ENCODE measurements around the gene LNP1. TPM values are rescaled to one million over a fixed set of nuclear protein-coding genes. Genes with fewer than 3 reads are reported as not detected.

Gene LNP1
- polyA plus RNA-seq, 4 donors: 1.8 to 2.5 TPM; not detected in 2

- H3K9me3 ChIP-seq (ENCODE audit: control insufficient read depth in 2 of 2, insufficient read depth in 1 of 2, low read depth in 1 of 2, low read length in 1 of 2): peaks cover 0 to 6% of the 10 kb centered on the region in 2 donors
- DNase-seq (no peak), FAIRE-seq (no peak)
- 86 to 89% (median 86%) methylated on average over 1 of the region's 1 CpG for WGBS, 3 donors
- H3K4me3 ChIP-seq (ENCODE audit: low read depth in 1 of 3, low read length in 3 of 3): no peak overlapping the region
- no peak overlapping the region for H3K27ac ChIP-seq (ENCODE audit: low read depth in 1 of 3, low read length in 2 of 3)
- no peaks in the 10 kb centered on the region for H3K4me1 ChIP-seq (ENCODE audit: control insufficient read depth in 3 of 3, insufficient read depth in 2 of 3, low read depth in 1 of 3, low read length in 2 of 3)
- no peaks in the 10 kb centered on the region for H3K27me3 ChIP-seq (ENCODE audit: control insufficient read depth in 3 of 3, insufficient read depth in 3 of 3, low read length in 3 of 3)
- no peaks in the 10 kb centered on the region for H3K36me3 ChIP-seq (ENCODE audit: control insufficient read depth in 3 of 3, insufficient read depth in 2 of 3, low read depth in 1 of 3, low read length in 3 of 3)
Measured at GRCh38 chr3:100448079-100448478, 46.7 kb downstream of the LNP1 start.

- Histone ChIP-seq H3K36me3 (ENCODE audit: control insufficient read depth in 3 of 3, insufficient read depth in 2 of 3, low read depth in 1 of 3, low read length in 3 of 3) (peaks cover 0 to 3% (median 0%) of the 10 kb centered on the region in 3 donors), H3K27me3 (ENCODE audit: control insufficient read depth in 3 of 3, insufficient read depth in 3 of 3, low read length in 3 of 3) (no peaks in the 10 kb centered on the region), H3K4me1 (ENCODE audit: control insufficient read depth in 3 of 3, insufficient read depth in 2 of 3, low read depth in 1 of 3, low read length in 2 of 3) (no peaks in the 10 kb centered on the region), H3K27ac (ENCODE audit: low read depth in 1 of 3, low read length in 2 of 3) (no peak overlapping the region), H3K9me3 (ENCODE audit: control insufficient read depth in 2 of 2, insufficient read depth in 1 of 2, low read depth in 1 of 2, low read length in 1 of 2) (peaks cover 0 to 6% of the 10 kb centered on the region in 2 donors), H3K4me3 (ENCODE audit: low read depth in 1 of 3, low read length in 3 of 3) (no peak overlapping the region)
- WGBS, 3 donors: 72 to 81% (median 75%) methylated on average over 2 of the region's 2 CpGs
- no peak for FAIRE-seq
- DNase-seq: no peak
Measured at GRCh38 chr3:100449214-100449613, 47.9 kb downstream of the LNP1 start.

- no peak for FAIRE-seq
- DNase-seq: peak in 1 of 2 donors; percentile 37
Measured at GRCh38 chr3:100454677-100455076, 53.3 kb downstream of the LNP1 start.

DNA sequence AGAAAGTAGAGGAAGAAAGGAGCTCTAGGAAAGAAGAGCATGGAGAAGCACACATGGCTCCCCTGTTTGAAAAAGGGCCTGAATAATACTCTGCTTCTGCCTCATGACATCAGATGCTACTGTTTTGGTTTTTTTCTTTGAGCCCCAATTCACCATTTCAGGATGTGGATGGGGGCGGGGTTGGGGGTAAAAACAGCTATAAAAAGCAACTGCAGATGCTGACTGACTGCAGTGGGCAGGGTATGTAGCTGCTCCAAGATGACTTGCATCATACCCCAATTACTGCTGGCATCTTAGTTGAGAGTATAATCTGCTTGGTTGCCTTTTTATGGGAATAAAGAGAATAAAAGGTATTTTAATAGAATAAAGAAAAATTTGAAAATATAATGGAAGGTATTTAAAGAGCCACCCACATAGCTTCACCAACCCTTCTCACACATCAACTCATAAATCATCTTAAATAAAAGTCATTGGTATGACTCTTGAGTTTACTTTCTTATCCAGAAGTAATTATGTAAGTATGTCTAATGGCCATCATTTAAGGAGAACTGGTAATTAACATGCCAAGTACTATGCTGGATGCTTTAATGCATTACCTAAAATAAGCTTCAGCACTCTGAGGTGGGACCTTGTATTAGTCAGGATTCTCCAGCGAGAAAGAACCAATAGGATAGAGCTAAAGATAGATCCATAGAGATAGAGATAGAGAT is 54.7 kb downstream of the LNP1 start:
- Histone ChIP-seq H3K27ac (ENCODE audit: low read depth in 1 of 3, low read length in 2 of 3) (no peak overlapping the region), H3K36me3 (ENCODE audit: control insufficient read depth in 3 of 3, insufficient read depth in 2 of 3, low read depth in 1 of 3, low read length in 3 of 3) (peaks cover 0 to 3% (median 0%) of the 10 kb centered on the region in 3 donors), H3K9me3 (ENCODE audit: control insufficient read depth in 2 of 2, insufficient read depth in 1 of 2, low read depth in 1 of 2, low read length in 1 of 2) (no peaks in the 10 kb centered on the region), H3K4me3 (ENCODE audit: low read depth in 1 of 3, low read length in 3 of 3) (no peak overlapping the region), H3K4me1 (ENCODE audit: control insufficient read depth in 3 of 3, insufficient read depth in 2 of 3, low read depth in 1 of 3, low read length in 2 of 3) (no peaks in the 10 kb centered on the region), H3K27me3 (ENCODE audit: control insufficient read depth in 3 of 3, insufficient read depth in 3 of 3, low read length in 3 of 3) (no peaks in the 10 kb centered on the region)
- FAIRE-seq (no peak), DNase-seq (no peak)
- 84 to 99% (median 90%) methylated on average over 2 of the region's 2 CpGs for WGBS, 3 donors

More at GRCh38 chr3:100454677-100455076, 53.3 kb downstream of the LNP1 start:
- no peak overlapping the region for H3K27ac ChIP-seq (ENCODE audit: low read depth in 1 of 3, low read length in 2 of 3)
- H3K9me3 ChIP-seq (ENCODE audit: control insufficient read depth in 2 of 2, insufficient read depth in 1 of 2, low read depth in 1 of 2, low read length in 1 of 2): no peaks in the 10 kb centered on the region
- peaks cover 0 to 3% (median 0%) of the 10 kb centered on the region in 3 donors for H3K36me3 ChIP-seq (ENCODE audit: control insufficient read depth in 3 of 3, insufficient read depth in 2 of 3, low read depth in 1 of 3, low read length in 3 of 3)
- H3K4me1 ChIP-seq (ENCODE audit: control insufficient read depth in 3 of 3, insufficient read depth in 2 of 3, low read depth in 1 of 3, low read length in 2 of 3): no peaks in the 10 kb centered on the region
- no peak overlapping the region for H3K4me3 ChIP-seq (ENCODE audit: low read depth in 1 of 3, low read length in 3 of 3)
- WGBS, 3 donors: 78 to 92% (median 88%) methylated on average over 4 of the region's 4 CpGs
- H3K27me3 ChIP-seq (ENCODE audit: control insufficient read depth in 3 of 3, insufficient read depth in 3 of 3, low read length in 3 of 3): no peaks in the 10 kb centered on the region

DNA sequence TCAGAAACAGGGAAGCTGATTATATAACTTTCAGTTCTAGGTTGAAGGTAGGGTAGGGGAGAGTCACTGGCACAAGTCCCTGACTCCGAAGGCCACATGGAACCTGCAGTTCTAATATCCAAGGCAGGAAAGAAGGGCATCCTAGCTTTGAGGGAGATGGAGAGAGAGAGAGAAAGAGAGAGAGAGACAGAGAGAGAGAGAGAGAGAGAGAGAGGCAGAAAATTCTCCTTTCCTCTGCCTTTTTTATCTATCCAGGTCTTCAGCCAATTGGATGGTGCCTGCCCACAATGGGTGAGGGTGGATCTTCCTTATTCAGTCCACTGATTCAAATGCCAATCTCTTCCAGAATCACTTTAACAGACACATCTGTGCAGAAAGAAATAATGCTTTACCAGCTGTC is 55.4 kb downstream of the LNP1 start:
- Histone ChIP-seq H3K4me1 (ENCODE audit: control insufficient read depth in 3 of 3, insufficient read depth in 2 of 3, low read depth in 1 of 3, low read length in 2 of 3) (no peaks in the 10 kb centered on the region), H3K9me3 (ENCODE audit: control insufficient read depth in 2 of 2, insufficient read depth in 1 of 2, low read depth in 1 of 2, low read length in 1 of 2) (no peaks in the 10 kb centered on the region), H3K27ac (ENCODE audit: low read depth in 1 of 3, low read length in 2 of 3) (no peak overlapping the region), H3K36me3 (ENCODE audit: control insufficient read depth in 3 of 3, insufficient read depth in 2 of 3, low read depth in 1 of 3, low read length in 3 of 3) (peaks cover 0 to 3% (median 0%) of the 10 kb centered on the region in 3 donors), H3K4me3 (ENCODE audit: low read depth in 1 of 3, low read length in 3 of 3) (no peak overlapping the region), H3K27me3 (ENCODE audit: control insufficient read depth in 3 of 3, insufficient read depth in 3 of 3, low read length in 3 of 3) (no peaks in the 10 kb centered on the region)
- FAIRE-seq (no peak), DNase-seq (no peak)
- 80 to 93% (median 83%) methylated on average over 1 of the region's 1 CpG for WGBS, 3 donors

DNA sequence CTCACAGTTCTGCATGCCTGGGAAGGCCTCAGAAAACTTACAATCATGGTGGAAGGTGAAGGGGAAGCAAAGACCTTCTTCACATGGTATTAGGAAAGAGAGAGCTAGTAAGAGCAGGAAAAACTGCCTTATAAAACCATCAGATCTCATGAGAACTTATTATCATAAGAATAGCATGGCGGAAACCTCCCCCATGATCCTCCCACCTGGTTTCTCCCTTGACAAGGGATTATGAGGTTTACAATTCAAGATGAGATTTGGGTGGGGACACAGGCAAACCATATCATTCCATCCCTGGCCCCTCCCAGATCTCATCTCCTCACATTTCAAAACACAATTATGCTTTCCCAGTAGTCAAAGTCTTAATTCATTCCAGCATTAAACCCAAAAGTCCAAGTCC is 56.5 kb downstream of the LNP1 start:
- Histone ChIP-seq H3K27ac (ENCODE audit: low read depth in 1 of 3, low read length in 2 of 3) (no peak overlapping the region), H3K27me3 (ENCODE audit: control insufficient read depth in 3 of 3, insufficient read depth in 3 of 3, low read length in 3 of 3) (no peaks in the 10 kb centered on the region), H3K9me3 (ENCODE audit: control insufficient read depth in 2 of 2, insufficient read depth in 1 of 2, low read depth in 1 of 2, low read length in 1 of 2) (no peaks in the 10 kb centered on the region), H3K36me3 (ENCODE audit: control insufficient read depth in 3 of 3, insufficient read depth in 2 of 3, low read depth in 1 of 3, low read length in 3 of 3) (peaks cover 0 to 3% (median 0%) of the 10 kb centered on the region in 3 donors), H3K4me1 (ENCODE audit: control insufficient read depth in 3 of 3, insufficient read depth in 2 of 3, low read depth in 1 of 3, low read length in 2 of 3) (no peaks in the 10 kb centered on the region), H3K4me3 (ENCODE audit: low read depth in 1 of 3, low read length in 3 of 3) (no peak overlapping the region)
- WGBS, 3 donors: 95 to 98% (median 95%) methylated on average over 1 of the region's 1 CpG
- FAIRE-seq: no peak
- DNase-seq: no peak

GRCh38 chr3:100458814-100459213 is 57.5 kb downstream of the LNP1 start:
- Histone ChIP-seq H3K27ac (ENCODE audit: low read depth in 1 of 3, low read length in 2 of 3) (no peak overlapping the region), H3K4me3 (ENCODE audit: low read depth in 1 of 3, low read length in 3 of 3) (no peak overlapping the region), H3K27me3 (ENCODE audit: control insufficient read depth in 3 of 3, insufficient read depth in 3 of 3, low read length in 3 of 3) (no peaks in the 10 kb centered on the region), H3K9me3 (ENCODE audit: control insufficient read depth in 2 of 2, insufficient read depth in 1 of 2, low read depth in 1 of 2, low read length in 1 of 2) (no peaks in the 10 kb centered on the region), H3K4me1 (ENCODE audit: control insufficient read depth in 3 of 3, insufficient read depth in 2 of 3, low read depth in 1 of 3, low read length in 2 of 3) (no peaks in the 10 kb centered on the region), H3K36me3 (ENCODE audit: control insufficient read depth in 3 of 3, insufficient read depth in 2 of 3, low read depth in 1 of 3, low read length in 3 of 3) (no peaks in the 10 kb centered on the region)
- FAIRE-seq (no peak), DNase-seq (no peak)
- 92 to 96% (median 94%) methylated on average over 1 of the region's 1 CpG for WGBS, 3 donors

DNA sequence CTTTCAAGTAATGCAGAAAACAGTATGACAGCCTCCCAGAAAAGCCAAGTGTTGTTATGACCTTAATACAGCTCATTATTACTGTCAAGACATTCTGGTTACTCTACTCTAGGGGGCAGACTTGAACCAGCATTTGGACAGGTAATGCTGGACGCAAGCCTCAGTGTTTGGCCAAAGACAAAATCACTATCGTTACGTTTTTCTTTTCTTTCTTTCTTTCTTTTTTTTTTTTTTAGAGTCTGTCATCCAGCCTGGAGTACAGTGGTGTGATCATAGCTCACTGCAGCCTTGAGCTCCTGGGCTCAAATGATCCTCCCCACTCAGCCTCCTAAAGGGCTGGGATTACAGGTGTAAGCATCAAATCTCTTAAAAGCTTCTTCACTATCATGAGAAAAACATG is 61.7 kb downstream of the LNP1 start:
- Histone ChIP-seq H3K27ac (ENCODE audit: low read depth in 1 of 3, low read length in 2 of 3) (no peak overlapping the region), H3K27me3 (ENCODE audit: control insufficient read depth in 3 of 3, insufficient read depth in 3 of 3, low read length in 3 of 3) (no peaks in the 10 kb centered on the region), H3K4me1 (ENCODE audit: control insufficient read depth in 3 of 3, insufficient read depth in 2 of 3, low read depth in 1 of 3, low read length in 2 of 3) (no peaks in the 10 kb centered on the region), H3K4me3 (ENCODE audit: low read depth in 1 of 3, low read length in 3 of 3) (no peak overlapping the region), H3K9me3 (ENCODE audit: control insufficient read depth in 2 of 2, insufficient read depth in 1 of 2, low read depth in 1 of 2, low read length in 1 of 2) (peaks cover 0 to 16% of the 10 kb centered on the region in 2 donors), H3K36me3 (ENCODE audit: control insufficient read depth in 3 of 3, insufficient read depth in 2 of 3, low read depth in 1 of 3, low read length in 3 of 3) (no peaks in the 10 kb centered on the region)
- DNase-seq (peak; percentile 69), FAIRE-seq (no peak)
- WGBS, 3 donors: 0 to 8% (median 5%) methylated on average over 3 of the region's 3 CpGs
